Urinary bladder (tissue), 4 donors: ENCODE data around the gene C1GALT1C1. TPM values are rescaled to one million over a fixed set of nuclear protein-coding genes. Genes with fewer than 3 reads are reported as not detected.
"Not testable (repeated sequence)": the region's sequence is repeated elsewhere in the genome, so short reads cannot be mapped to it uniquely, and the experiment has no call there.

Source experiments
- DNase-seq: peaks from one replicate; pipeline ENCODE4 v3.0.0-alpha.2; 2015; ENCODE audit errors: extremely low spot score
- H3K27ac ChIP-seq: one replicate; pipeline ENCODE4 v1.5.1; 2013; ENCODE audit warnings: low read depth, mild to moderate bottlenecking, moderate library complexity
- H3K36me3 ChIP-seq: one replicate; pipeline ENCODE4 v1.6.1; 2013; ENCODE audit warnings: mild to moderate bottlenecking, moderate library complexity; ENCODE audit not compliant: insufficient read depth
- H3K4me1 ChIP-seq: one replicate; pipeline ENCODE4 v1.6.1; 2013; ENCODE audit warnings: mild to moderate bottlenecking, moderate library complexity; ENCODE audit not compliant: insufficient read depth
- H3K4me3 ChIP-seq: one replicate; pipeline ENCODE4 v1.5.1; 2013; ENCODE audit warnings: low read depth, low read length
- WGBS: extraction: QIAGEN DNeasy Blood & Tissue Kit; methylation state at CpG from one replicate; pipeline ENCODE4 v1.1.7; 2013; 5-methylcytosine and 5-hydroxymethylcytosine counted together
- polyA plus RNA-seq: library from polyadenylated mRNA; stranded (reverse); fragments of 200-250 nt; gene quantifications from one replicate; pipeline ENCODE4 v1.2.3, GENCODE V29; 2013
- total RNA-seq: library from RNA; depleted of rRNA; stranded (reverse); fragments of >200 nt; gene quantifications from one replicate; pipeline ENCODE4 v1.2.3, GENCODE V29; 2014
- donor health status: healthy with polysubstance abuse.
- donor health status: healthy.

Gene C1GALT1C1
- total RNA-seq (37.1 TPM), polyA plus RNA-seq (20.9 TPM)

DNA sequence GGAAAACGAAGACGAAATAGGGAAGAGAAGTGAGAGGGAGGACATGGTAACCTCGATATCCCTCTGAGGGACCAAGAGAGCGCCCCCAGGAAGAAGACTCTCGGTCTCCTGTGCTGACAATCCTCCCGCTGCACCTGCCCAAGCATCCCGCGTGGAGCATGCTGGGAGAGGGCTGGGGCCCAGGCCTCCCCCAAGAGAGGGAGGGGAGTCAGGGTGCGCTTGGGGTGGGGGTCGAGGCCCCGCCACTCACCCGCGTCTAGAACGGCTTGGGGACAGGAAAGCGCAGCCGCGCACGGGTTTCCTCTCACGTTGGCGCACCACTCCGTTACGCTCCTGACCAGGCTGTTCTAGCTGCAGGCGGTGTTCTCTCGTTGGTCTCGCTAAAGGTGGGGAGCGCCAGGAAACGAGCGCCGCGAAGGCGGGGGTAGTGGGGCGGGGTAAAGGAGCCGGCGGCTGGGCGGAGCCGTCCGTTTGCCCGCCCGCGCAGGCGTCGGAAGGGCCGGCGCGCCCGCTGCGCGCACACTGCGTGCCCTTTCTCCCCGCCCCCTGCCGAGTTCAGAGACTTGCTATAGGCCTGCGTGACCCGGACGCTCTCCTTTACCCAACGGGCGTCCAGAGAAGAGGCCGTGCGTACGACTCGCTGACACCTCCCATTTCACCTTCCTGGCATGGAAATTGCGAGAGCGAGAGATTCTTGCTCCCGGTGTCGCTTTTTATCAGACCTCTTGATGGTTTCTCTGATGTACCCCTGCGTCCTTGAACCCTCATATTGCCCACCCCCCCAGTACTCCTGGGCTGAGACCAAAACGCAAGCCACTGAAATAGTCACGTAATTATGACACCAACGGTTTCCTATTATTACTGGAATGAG is at the start of gene C1GALT1C1:
Gene C1GALT1C1, minus strand, starts transcription at position 388 of the 871 bp plus-strand sequence. CDS start 2,888 bp downstream, outside the sequence.
- Histone ChIP-seq H3K36me3 (no peaks in the 10 kb centered on the region), H3K4me3 (peak within 1 kb of the TSS; percentile 82), H3K27ac (peak within 1 kb of the TSS; percentile 80), H3K4me1 (no peaks in the 10 kb centered on the region)
- DNase-seq: peak; percentile 66
- under 1% methylated on average over 67 of the region's 68 CpGs for WGBS

DNA sequence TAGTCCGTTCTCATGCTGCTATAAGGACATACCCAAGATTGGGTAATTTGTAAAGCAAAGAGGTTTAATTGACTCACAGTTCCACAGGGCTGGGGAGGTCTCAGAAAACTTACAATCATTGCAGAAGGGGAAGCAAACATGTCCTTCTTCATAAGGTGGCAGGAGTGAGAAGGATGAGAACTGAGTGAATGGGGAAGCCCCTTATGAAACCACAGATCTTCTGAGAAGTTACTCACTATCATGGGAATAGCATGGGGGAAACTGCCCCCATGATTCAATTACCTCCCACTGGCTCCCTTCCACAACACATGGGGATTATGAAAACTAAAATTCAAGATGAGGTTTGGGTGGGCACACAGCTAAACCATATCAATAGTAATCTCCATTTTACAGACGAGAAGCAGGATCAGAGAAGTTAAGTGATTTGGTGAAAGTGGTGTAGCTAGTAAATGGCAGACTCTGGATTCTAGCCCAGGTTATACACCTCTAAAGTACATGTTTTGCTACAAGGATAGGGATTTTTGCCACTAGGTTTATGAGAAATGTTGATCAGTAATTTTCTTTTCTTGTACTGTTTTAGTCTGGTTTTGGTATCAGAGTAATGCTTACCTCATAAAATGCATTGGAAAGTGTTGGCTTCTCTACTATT is 47.3 kb upstream of the C1GALT1C1 start:
- Histone ChIP-seq H3K36me3 (no peaks in the 10 kb centered on the region), H3K4me3 (no peak overlapping the region), H3K27ac (no peak overlapping the region), H3K4me1 (no peaks in the 10 kb centered on the region)
- 69% methylated on average over 2 of the region's 2 CpGs for WGBS
- no peak for DNase-seq

DNA sequence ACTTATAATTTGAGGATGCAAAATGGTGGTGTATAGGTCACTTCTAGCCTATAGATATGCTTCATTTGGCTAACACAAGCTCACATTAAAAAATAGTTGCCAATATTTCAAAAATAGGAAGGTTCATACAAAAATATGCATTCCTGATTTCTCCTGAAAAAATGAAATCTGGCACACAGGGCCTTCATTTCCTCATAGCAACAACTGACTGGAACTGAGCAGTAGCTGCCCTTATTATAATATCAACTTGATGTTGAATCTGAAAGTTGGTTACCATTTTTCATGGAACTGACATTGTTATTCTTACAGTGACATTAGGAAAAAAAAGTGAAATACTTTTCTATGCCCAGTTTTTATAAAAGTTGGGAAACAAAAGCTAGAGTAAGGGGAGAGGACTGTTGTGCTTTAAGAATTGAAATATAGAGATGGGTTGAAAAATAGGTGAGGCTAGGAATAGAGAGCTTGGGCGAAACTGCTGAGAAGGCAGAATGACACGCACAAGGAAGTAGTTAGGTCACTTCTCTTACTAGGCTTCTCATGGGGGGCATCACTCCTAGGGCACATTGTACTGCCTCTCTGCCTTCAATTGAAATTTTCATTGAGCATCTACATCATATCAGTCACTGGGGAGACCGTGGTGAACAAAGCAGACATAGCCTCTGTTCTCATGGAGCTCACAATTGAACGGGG is 43.1 kb upstream of the C1GALT1C1 start:
- no peak for DNase-seq
- 94% methylated on average over 4 of the region's 4 CpGs for WGBS
- Histone ChIP-seq H3K36me3 (no peaks in the 10 kb centered on the region), H3K4me3 (no peak overlapping the region), H3K27ac (no peak overlapping the region), H3K4me1 (no peaks in the 10 kb centered on the region)

DNA sequence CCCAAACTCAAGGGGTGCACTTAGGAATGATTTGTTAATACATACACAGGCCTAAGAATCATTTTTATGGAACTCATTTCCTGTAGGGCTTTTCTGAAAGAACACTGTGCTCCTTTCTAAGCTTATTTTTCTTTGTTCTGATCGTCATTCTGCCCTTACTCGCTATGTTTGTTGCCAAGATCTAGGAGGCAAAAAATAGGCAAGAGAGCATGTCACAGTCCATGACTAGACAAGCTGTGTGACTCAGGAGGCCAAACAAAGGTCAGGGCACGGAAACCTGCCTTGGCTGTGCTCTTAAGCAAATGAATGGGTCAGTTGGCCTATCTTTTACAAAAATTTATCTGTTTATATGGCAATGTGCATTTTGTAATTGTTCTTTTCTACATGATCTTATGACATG is 42.5 kb upstream of the C1GALT1C1 start:
- WGBS: 54% methylated on average over 3 of the region's 3 CpGs
- H3K4me1 ChIP-seq: no peaks in the 10 kb centered on the region
- H3K27ac ChIP-seq: no peak overlapping the region
- no peaks in the 10 kb centered on the region for H3K36me3 ChIP-seq
- H3K4me3 ChIP-seq: no peak overlapping the region
- DNase-seq: no peak

DNA sequence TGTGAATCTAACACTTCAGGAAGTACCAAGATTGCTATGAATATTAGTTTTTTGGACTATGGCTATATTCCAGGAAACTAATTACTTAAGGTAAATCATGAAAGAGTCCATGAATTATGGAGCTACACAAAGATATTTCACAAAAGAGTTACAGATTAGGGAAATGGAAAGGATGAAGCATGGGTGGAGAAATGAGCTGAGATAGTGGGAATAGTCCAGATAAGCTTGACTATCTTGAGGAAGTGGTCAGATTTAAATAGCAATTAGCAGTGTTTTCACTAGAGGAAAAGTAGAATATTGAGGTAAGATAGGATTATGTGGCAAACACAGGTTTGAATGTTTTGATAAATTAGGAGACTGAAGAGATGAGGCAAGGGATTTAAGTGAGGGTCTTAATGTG is 42.1 kb upstream of the C1GALT1C1 start:
- no peaks in the 10 kb centered on the region for H3K4me1 ChIP-seq
- no peaks in the 10 kb centered on the region for H3K36me3 ChIP-seq
- H3K27ac ChIP-seq: no peak overlapping the region
- H3K4me3 ChIP-seq: no peak overlapping the region
- DNase-seq: no peak

DNA sequence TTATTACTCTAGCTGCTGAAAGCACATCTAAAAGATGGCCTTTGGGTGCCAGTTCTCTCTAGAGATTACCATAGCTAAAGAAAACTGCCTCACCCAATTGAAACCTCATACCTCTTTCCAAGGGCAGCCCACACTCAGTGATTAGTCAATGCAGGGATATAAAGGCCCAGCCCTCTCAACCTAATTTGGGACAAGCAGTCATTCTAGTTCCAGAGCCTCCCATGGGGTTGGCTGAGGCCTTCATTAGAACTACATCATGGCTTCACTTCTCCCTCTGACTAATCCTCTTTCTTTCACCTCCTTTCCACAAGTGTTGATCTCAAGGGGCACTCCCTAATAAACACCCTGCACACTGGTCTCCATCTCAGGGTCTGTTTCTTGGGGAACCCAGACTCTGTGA is 38.5 kb upstream of the C1GALT1C1 start:
- Histone ChIP-seq H3K36me3 (no peaks in the 10 kb centered on the region), H3K4me1 (no peaks in the 10 kb centered on the region), H3K4me3 (no peak overlapping the region), H3K27ac (no peak overlapping the region)
- no peak for DNase-seq

DNA sequence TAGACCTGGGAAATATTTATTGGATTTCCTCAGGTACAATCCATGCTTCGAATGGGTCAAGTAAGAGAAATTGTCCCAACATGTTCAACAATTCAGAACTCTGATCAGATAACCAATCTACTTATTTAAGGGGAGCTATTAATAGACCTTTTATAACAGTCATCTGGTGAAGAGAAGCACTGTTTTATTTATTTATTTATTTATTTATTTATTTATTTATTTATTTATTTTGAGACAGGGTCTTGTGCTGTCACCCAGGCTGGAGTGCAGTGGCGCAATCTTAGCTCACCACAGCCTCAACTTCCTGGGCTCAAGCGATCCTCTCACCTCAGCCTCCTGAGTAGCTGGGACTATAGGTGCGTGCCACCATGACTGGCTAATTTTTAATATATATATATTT is 34.7 kb upstream of the C1GALT1C1 start:
- not testable (repeated sequence) for H3K4me3 ChIP-seq, H3K4me1 ChIP-seq, H3K36me3 ChIP-seq, DNase-seq, H3K27ac ChIP-seq
- WGBS: 93% methylated on average over 4 of the region's 4 CpGs

DNA sequence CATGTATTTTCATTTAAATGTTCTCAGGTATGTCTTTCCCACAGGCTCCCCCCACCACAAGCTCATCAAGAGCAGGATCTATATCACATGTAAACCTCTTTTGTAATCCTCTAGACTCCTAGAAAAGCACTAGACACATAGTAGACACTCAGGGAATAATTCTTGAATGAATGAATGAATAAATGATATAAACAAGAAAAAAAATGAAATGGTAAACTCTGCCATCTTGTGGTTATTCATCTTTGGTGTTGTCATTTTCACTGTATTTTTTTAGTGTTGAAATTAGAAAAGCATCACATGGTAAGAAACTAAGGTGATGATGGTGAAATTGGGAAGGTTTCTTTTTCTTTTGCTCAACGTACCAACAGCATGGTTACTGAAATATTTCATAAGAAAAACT is 34.2 kb upstream of the C1GALT1C1 start:
- WGBS: 63% methylated on average over 1 of the region's 1 CpG
- Histone ChIP-seq H3K27ac (no peak overlapping the region), H3K4me1 (no peaks in the 10 kb centered on the region), H3K4me3 (no peak overlapping the region), H3K36me3 (no peaks in the 10 kb centered on the region)
- no peak for DNase-seq

DNA sequence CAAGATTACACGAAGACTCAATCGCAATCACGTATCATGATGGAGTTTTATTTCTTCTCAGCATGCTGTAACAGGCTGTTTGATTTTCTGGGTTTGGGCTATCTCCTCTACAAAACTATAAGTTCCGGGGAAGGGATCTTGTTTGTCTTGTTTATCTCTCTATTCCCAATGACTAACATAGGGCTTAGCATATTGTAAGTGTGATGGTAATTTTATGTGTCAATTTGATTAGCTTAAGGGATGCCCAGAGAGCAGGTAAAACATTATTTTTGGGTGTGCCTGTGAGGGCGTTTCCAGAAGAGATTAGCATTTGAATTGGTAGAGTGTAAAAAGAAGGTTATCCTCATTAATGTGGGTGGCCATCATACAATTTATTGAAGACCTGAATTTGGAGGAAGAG is 32.8 kb upstream of the C1GALT1C1 start:
- Histone ChIP-seq H3K4me3 (no peak overlapping the region), H3K4me1 (no peaks in the 10 kb centered on the region), H3K36me3 (no peaks in the 10 kb centered on the region), H3K27ac (no peak overlapping the region)
- 71% methylated on average over 5 of the region's 5 CpGs for WGBS
- no peak for DNase-seq

DNA sequence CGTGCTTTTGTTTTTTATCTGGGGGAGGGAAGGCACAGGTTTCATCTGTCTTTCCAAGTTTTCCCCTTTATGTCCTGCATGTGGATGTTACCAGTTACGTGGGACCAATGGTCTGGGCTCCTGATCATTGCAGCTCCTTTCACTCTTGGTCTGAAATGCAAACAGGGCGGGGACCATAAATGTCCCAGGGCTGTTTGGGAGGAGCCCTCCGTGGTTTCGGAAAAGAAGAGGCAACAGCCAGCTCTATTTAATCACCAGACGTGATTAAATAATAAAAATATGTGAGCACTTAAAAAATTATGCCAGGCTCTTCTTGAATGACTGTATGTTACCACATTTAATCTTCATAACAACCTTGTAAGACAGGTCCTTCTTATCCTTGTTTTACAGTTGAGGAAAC is 30.8 kb upstream of the C1GALT1C1 start:
- WGBS: 65% methylated on average over 6 of the region's 6 CpGs
- DNase-seq: no peak

DNA sequence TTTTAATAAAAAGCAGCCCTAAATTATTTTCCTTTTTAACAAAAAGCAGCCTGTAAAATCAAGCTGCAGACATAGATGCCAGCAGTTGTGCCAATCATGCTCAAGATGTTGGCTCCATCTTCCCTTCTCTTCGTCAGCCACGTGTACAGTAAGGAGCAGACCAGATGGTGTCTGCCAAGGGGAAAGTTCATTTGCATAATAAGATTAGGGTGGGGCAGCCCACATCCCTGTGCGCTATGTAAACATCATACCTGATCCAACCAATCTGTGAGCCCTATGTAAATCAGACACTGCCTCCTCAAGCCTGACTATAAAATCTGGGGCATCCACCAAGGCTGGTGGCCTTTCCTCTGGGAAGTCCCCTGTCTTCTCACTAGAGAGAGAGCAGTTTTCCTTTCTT is 23.1 kb upstream of the C1GALT1C1 start:
- DNase-seq: no peak
- WGBS: 46% methylated on average over 3 of the region's 3 CpGs
- no peak overlapping the region for H3K27ac ChIP-seq
- no peak overlapping the region for H3K4me3 ChIP-seq
- H3K4me1 ChIP-seq: no peaks in the 10 kb centered on the region
- H3K36me3 ChIP-seq: no peaks in the 10 kb centered on the region

More for the DNA sequence above, 30.8 kb upstream of the C1GALT1C1 start:
- Histone ChIP-seq H3K36me3 (no peaks in the 10 kb centered on the region), H3K27ac (no peak overlapping the region), H3K4me3 (no peak overlapping the region), H3K4me1 (no peaks in the 10 kb centered on the region)

DNA sequence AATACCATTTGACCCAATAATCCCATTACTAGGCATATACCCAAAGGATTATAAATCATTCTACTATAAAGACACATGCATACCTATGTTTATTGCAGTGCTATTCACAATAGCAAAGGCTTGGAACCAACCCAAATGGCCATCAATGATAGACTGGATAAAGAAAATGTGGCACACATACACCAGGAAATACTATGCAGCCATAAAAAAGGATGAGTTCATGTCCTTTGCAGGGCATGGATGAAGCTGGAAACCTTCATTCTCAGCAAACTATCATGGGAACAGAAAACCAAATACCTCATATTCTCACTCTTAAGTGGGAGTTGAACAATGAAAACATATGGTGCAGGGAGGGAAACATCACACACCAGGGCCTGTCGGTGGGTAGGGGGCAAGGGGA is 22.4 kb upstream of the C1GALT1C1 start:
- H3K36me3 ChIP-seq, H3K4me1 ChIP-seq, H3K4me3 ChIP-seq, DNase-seq, H3K27ac ChIP-seq: not testable (repeated sequence)
- WGBS: 95% methylated on average over 1 of the region's 1 CpG

DNA sequence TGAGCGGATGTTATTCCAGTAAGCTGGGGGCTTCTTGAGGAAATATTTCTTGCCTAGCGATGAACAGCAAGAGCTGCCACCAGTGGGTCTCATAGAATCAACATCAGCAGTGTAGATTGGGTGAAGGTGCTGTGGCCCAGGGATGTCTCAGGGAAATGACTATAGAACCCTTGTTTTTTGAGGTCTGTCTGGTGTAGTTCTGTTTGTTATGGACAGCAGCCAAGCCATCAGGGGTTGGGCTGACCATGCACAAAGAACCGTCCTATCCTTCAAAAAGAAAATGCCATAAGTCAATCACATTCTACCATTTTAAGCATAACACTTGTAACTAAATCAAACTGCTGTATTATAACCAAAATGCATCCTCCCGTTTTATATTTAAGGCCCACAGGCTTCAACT is 17.3 kb upstream of the C1GALT1C1 start:
- no peak for DNase-seq
- Histone ChIP-seq H3K4me3 (no peak overlapping the region), H3K27ac (no peak overlapping the region), H3K4me1 (no peaks in the 10 kb centered on the region), H3K36me3 (no peaks in the 10 kb centered on the region)
- WGBS: 80% methylated on average over 4 of the region's 4 CpGs

DNA sequence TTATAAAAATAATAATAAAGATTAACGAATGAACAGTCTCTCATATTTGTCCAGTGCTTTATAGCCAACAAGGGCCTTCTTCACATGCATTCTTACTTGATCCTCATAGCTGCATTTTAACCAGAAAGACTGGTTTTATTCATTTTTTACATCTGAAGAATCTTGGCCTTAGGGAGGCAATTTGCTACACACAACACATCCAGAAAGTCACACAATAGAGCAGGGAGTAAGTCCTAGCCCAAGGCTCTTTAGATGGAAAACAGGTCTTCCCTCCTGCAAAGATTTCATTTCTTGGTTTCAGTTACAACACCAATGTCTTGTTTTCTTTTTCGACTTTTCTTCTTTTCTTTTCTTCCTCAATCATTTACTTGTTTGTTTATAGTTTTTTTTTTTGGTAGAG is 13.0 kb upstream of the C1GALT1C1 start:
- Histone ChIP-seq H3K4me3 (no peak overlapping the region), H3K36me3 (no peaks in the 10 kb centered on the region), H3K27ac (no peak overlapping the region), H3K4me1 (no peaks in the 10 kb centered on the region)
- no peak for DNase-seq
- 80% methylated on average over 2 of the region's 2 CpGs for WGBS
